T-cell (primary cell): Measurements from ENCODE around the gene FAM237A. TPM values are rescaled to one million over a fixed set of nuclear protein-coding genes. Genes with fewer than 3 reads are reported as not detected.

Source experiments
- ATAC-seq, 4 experiments: fragments of 200-7000 bp in 3 of 4; fragments of 150-1000 bp in 1 of 4; cut with Tn5 transposase; replicated peaks in 1 of 4; 1 replicate in 3 of 4; 2 replicates in 1 of 4; pipeline ENCODE4 v1.10.0; 2021; ENCODE audit warnings: moderate library complexity in 3 of 4, mild to moderate bottlenecking in 2 of 4, moderate number of reproducible peaks in 1 of 4
- CTCF ChIA-PET, 2 donors: fragments of 300-600 bp; sonication (Branson Sonifier 250); formaldehyde crosslinking; loops; one replicate each; lab custom pipeline; 2022; ENCODE audit warnings: antibody characterized with exemption in 2 of 2; lab: Charles Lee
- POLR2A ChIA-PET, 2 donors: fragments of 300-600 bp; sonication (Branson Sonifier 250); formaldehyde crosslinking; loops; one replicate each; lab custom pipeline; 2022; ENCODE audit warnings: antibody characterized with exemption in 2 of 2; lab: Charles Lee
- DNase-seq, 35 experiments: peaks; one replicate each; pipeline versions ENCODE4 v3.0.0 to v3.0.0-alpha.2; 2013 to 2023
- H3K27ac ChIP-seq: one replicate; pipeline ENCODE4 v1.5.1; 2013; ENCODE audit warnings: low read length
- H3K27me3 ChIP-seq, 2 experiments: replicated peaks in 1 of 2; 1 replicate in 1 of 2; 2 replicates in 1 of 2; pipeline versions ENCODE4 v1.6.1 to v1.7.0; 2013; ENCODE audit warnings: low read length in 1 of 2, mixed read lengths in 1 of 2; ENCODE audit not compliant: control insufficient read depth in 2 of 2, insufficient read depth in 2 of 2; ENCODE audit errors: extremely low read depth in 1 of 2
- H3K36me3 ChIP-seq, 2 donors: 1 replicate in 1 of 2; 2 replicates in 1 of 2; pipeline versions ENCODE4 v1.6.1 to v1.7.0; 2013; ENCODE audit warnings: low read length in 1 of 2; ENCODE audit not compliant: control insufficient read depth in 2 of 2, insufficient read depth in 1 of 2; ENCODE audit errors: extremely low read depth in 1 of 2
- H3K4me1 ChIP-seq, 2 experiments: 1 replicate in 1 of 2; 2 replicates in 1 of 2; pipeline versions ENCODE4 v1.6.1 to v1.7.0; 2013; ENCODE audit warnings: low read length in 2 of 2, mixed read lengths in 1 of 2; ENCODE audit not compliant: insufficient read depth in 2 of 2, control insufficient read depth in 1 of 2; ENCODE audit errors: extremely low read depth in 1 of 2
- H3K4me3 ChIP-seq, 2 donors: 1 replicate in 1 of 2; 2 replicates in 1 of 2; pipeline versions ENCODE4 v1.5.1 to v1.7.0; 2013; ENCODE audit warnings: mild to moderate bottlenecking in 2 of 2, low read length in 1 of 2, moderate library complexity in 1 of 2; ENCODE audit not compliant: control insufficient read depth in 1 of 2; ENCODE audit errors: extremely low read depth in 1 of 2
- H3K9me3 ChIP-seq: 2 replicates; pipeline ENCODE4 v1.7.0; 2013
- H3K27ac Mint-ChIP-seq, 2 donors: one replicate each; pipeline ENCODE4 v1.8.0; 2020 to 2021; ENCODE audit warnings: mild to moderate bottlenecking in 2 of 2, mixed read lengths in 2 of 2
- H3K27me3 Mint-ChIP-seq, 2 donors: one replicate each; pipeline ENCODE4 v1.8.0; 2021 to 2022; ENCODE audit warnings: mixed read lengths in 2 of 2
- H3K36me3 Mint-ChIP-seq: one replicate; pipeline ENCODE4 v1.8.0; 2021; ENCODE audit warnings: mixed read lengths
- H3K4me1 Mint-ChIP-seq, 3 donors: one replicate each; pipeline ENCODE4 v1.8.0; 2020 to 2022; ENCODE audit warnings: mixed read lengths in 3 of 3, mild to moderate bottlenecking in 1 of 3
- H3K4me3 Mint-ChIP-seq, 3 donors: one replicate each; pipeline ENCODE4 v1.8.0; 2020 to 2022; ENCODE audit warnings: mild to moderate bottlenecking in 3 of 3, mixed read lengths in 3 of 3, moderate library complexity in 3 of 3
- H3K9me3 Mint-ChIP-seq, 3 donors: one replicate each; pipeline ENCODE4 v1.8.0; 2020 to 2022; ENCODE audit warnings: mixed read lengths in 3 of 3
- WGBS: methylation state at CpG from one replicate; pipeline ENCODE4 v1.1.5; 2013; ENCODE audit warnings: missing lambda C conversion rate; ENCODE audit not compliant: insufficient coverage; 5-methylcytosine and 5-hydroxymethylcytosine counted together
- total RNA-seq, 35 experiments: library from RNA in 6 of 35; stranded (reverse) in 6 of 35; fragments of 120-200 nt in 1 of 35; gene quantifications; one replicate each; pipeline versions ENCODE4 v1.2.1 to v1.2.4 and lab custom pipeline; 2013 to 2026

Gene FAM237A
- total RNA-seq, 5 donors from 2014 or later (not counting 1 experiment from before 2014, with no cell fraction given) = not detected

DNA sequence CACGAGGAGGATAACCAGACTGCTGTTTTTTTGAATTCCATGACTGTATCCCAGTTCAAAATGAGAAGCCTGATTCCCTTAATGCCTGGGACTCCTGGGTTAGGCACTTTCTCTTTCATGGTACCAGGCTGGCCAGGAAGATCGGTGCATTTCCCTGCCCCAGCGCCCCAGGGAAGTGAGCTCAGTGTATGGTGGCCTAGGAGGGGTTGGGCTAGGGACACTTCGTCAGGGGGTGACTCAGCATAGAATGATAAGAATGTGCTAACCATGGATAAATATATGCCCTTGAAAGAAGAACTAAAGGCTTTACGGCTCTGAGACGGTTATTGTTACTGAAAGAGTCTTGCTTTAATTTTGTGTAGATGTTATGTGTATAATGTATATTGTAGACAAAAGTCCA lies 27.5 kb upstream of the FAM237A start:
- Mint-ChIP-seq H3K4me3 (no peak overlapping the region), H3K27me3 (peaks cover 3% of the 10 kb centered on the region in 2 donors), H3K36me3 (no peaks in the 10 kb centered on the region), H3K9me3 (no peaks in the 10 kb centered on the region), H3K4me1 (peaks cover 0 to 3% (median 3%) of the 10 kb centered on the region in 3 donors), H3K27ac (no peak overlapping the region)
- WGBS = 80% methylated on average over 6 of the region's 6 CpGs
- H3K4me1 ChIP-seq = no peaks in the 10 kb centered on the region
- H3K27ac ChIP-seq = no peak overlapping the region
- no peaks in the 10 kb centered on the region for H3K27me3 ChIP-seq
- H3K9me3 ChIP-seq = no peaks in the 10 kb centered on the region
- ChIA-PET POLR2A (no interaction called here), CTCF (no interaction called here)
- no peak for DNase-seq
- ATAC-seq = no peak
- H3K4me3 ChIP-seq = no peak overlapping the region
- no peaks in the 10 kb centered on the region for H3K36me3 ChIP-seq

DNA sequence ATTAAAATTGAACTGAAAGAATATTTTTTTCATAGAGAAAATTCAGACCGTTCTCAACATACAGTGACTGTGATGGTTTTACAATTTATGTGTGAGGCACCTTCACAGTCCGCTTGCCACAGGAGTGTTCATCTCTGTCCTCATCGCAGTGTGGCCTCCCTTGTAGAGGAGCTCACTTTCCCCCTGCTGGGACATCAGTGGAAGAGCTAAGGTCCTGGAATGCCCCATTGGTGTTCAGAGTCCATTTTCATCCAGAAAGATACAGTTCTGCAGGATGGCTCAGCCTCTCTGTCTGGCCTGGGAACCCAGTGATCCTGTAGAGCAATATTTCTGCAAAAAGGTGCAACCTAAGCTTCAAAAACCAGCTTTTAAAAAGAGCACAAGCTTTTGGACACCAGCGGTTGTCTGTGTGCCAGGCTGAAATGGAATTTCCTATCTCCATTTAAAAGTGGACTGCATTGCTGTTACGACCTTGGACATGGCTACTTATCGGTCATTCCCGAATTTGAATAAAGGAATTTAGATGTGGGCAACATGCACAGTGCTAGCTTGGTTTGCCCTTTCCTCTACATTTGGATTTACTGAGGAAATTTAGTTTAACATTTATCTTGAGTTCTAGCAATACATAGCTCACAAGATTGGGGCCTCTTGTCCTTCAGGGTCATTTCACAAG lies 26.7 kb upstream of the FAM237A start:
- Histone ChIP-seq H3K27ac (no peak overlapping the region), H3K36me3 (no peaks in the 10 kb centered on the region), H3K27me3 (no peaks in the 10 kb centered on the region), H3K9me3 (no peaks in the 10 kb centered on the region), H3K4me3 (no peak overlapping the region), H3K4me1 (no peaks in the 10 kb centered on the region)
- no peak for ATAC-seq
- Mint-ChIP-seq H3K36me3 (no peaks in the 10 kb centered on the region), H3K4me1 (no peaks in the 10 kb centered on the region), H3K9me3 (no peaks in the 10 kb centered on the region), H3K4me3 (no peak overlapping the region), H3K27me3 (peaks cover 3% of the 10 kb centered on the region in 2 donors), H3K27ac (no peak overlapping the region)
- WGBS = 100% methylated on average over 3 of the region's 7 CpGs
- POLR2A ChIA-PET = no interaction called here
- no peak for DNase-seq
- CTCF ChIA-PET = no interaction called here

DNA sequence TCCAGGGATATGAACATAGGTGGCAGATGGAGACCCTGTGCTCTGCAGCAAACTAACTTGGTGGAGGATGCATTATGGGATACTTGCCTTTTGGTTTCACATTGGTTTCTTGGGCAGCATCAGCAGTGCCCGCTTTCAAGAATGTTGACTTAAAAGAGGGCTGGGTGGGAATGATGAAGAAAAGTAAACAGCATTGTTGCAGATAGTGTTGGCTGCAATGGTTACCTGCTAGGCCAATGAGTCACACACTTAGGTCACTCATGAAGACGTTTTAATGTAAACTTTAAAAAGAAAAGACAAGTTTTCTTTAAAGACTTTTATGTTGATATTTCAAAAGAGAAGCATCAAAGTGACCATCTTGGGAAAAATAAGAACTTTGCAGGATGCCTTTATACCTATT lies 26.1 kb upstream of the FAM237A start:
- Histone ChIP-seq H3K4me1 (no peaks in the 10 kb centered on the region), H3K4me3 (no peak overlapping the region), H3K9me3 (no peaks in the 10 kb centered on the region), H3K36me3 (no peaks in the 10 kb centered on the region), H3K27ac (no peak overlapping the region), H3K27me3 (no peaks in the 10 kb centered on the region)
- peaks cover 3% of the 10 kb centered on the region in 2 donors for H3K27me3 Mint-ChIP-seq
- no peaks in the 10 kb centered on the region for H3K4me1 Mint-ChIP-seq
- H3K36me3 Mint-ChIP-seq = no peaks in the 10 kb centered on the region
- CTCF ChIA-PET = no interaction called here
- ATAC-seq (no peak), DNase-seq (no peak)
- H3K4me3 Mint-ChIP-seq = no peak overlapping the region
- no peak overlapping the region for H3K27ac Mint-ChIP-seq
- 100% methylated on average over 1 of the region's 2 CpGs for WGBS
- POLR2A ChIA-PET = interaction anchor here in 1 of 2 donors (0.6 kb wide), 1 partner anchor 94 kb away, joined by 3 read pairs; no protein-coding TSS in a partner anchor
- H3K9me3 Mint-ChIP-seq = no peaks in the 10 kb centered on the region

DNA sequence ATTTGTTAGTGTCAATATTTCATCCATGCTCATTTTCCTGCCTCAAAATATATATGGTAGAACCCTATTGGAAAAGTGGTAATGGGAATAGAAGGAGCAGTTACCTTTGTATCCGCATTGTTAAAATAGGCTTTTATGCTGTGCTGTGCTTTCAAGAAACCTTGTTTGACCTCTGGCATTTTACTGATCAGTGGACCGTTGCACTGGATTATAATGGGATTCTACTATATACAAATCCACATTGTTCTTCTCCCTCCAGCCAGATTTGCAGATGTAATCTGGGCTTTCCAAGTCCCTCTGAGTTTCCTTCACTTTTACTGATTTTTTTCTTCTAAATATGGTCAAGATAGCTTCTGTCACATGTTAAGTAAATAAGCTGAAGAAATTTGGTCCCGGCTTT lies 23.3 kb upstream of the FAM237A start:
- DNase-seq (no peak), ATAC-seq (no peak)
- Histone ChIP-seq H3K4me3 (no peak overlapping the region), H3K9me3 (no peaks in the 10 kb centered on the region), H3K36me3 (no peaks in the 10 kb centered on the region), H3K27me3 (no peaks in the 10 kb centered on the region), H3K4me1 (no peaks in the 10 kb centered on the region), H3K27ac (no peak overlapping the region)
- Mint-ChIP-seq H3K4me3 (no peak overlapping the region), H3K4me1 (no peaks in the 10 kb centered on the region), H3K9me3 (no peaks in the 10 kb centered on the region), H3K27me3 (peaks cover 3% of the 10 kb centered on the region in 2 donors), H3K36me3 (no peaks in the 10 kb centered on the region), H3K27ac (no peak overlapping the region)
- WGBS = 86% methylated on average over 1 of the region's 3 CpGs
- ChIA-PET CTCF (no interaction called here), POLR2A (no interaction called here)

DNA sequence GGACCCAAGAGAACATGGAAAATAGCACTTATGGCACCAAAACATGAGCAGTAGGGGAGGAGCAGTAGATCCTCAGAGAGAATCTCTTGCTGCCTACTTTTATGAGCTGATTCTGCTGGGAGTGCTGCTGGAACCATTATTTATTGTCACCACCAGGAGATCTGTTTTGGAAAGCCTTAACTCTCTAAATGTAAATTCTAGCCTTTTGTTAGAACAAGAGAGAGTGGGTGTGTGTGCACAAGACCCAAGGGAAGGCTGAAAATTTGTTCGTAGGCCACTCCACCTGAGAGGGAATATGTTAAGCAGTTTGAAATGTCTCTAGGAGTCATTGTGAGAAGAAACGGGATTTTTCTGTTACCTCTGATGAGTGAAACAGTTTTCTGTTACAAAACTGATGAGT lies 16.2 kb upstream of the FAM237A start:
- Histone ChIP-seq H3K9me3 (no peaks in the 10 kb centered on the region), H3K27me3 (no peaks in the 10 kb centered on the region), H3K36me3 (no peaks in the 10 kb centered on the region), H3K27ac (no peak overlapping the region), H3K4me3 (no peak overlapping the region), H3K4me1 (no peaks in the 10 kb centered on the region)
- no peak for ATAC-seq
- H3K27me3 Mint-ChIP-seq = peaks cover 4 to 25% of the 10 kb centered on the region in 2 donors
- no peak for DNase-seq
- H3K4me1 Mint-ChIP-seq = no peaks in the 10 kb centered on the region
- no peak overlapping the region for H3K4me3 Mint-ChIP-seq
- H3K9me3 Mint-ChIP-seq = no peaks in the 10 kb centered on the region
- no peaks in the 10 kb centered on the region for H3K36me3 Mint-ChIP-seq
- ChIA-PET CTCF (no interaction called here), POLR2A (no interaction called here)
- H3K27ac Mint-ChIP-seq = no peak overlapping the region
- WGBS = 80% methylated on average over 1 of the region's 2 CpGs

DNA sequence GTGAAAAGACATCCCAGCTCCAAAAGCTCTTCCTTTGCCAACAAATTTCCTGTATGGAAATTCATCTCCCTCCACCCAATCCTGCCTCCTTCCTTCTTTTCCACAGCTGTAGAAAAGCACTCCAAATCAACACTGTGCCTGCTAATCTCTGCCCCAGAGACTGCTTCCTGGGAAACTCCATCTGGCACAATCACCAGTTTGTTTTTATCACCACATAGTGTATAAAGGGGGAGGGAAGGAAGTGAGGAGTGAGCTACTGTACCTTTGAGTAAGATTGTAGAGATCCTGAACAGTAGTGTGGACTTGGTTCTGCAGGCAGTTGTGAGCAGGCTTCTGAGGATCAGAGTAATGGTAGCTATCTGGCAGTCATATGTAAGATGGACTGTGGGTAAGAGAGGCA lies 14.7 kb upstream of the FAM237A start:
- no peak for DNase-seq
- Histone ChIP-seq H3K27ac (no peak overlapping the region), H3K4me1 (no peaks in the 10 kb centered on the region), H3K9me3 (no peaks in the 10 kb centered on the region), H3K4me3 (no peak overlapping the region), H3K27me3 (no peaks in the 10 kb centered on the region), H3K36me3 (no peaks in the 10 kb centered on the region)
- no peak overlapping the region for H3K4me3 Mint-ChIP-seq
- H3K27me3 Mint-ChIP-seq = peaks cover 6 to 25% of the 10 kb centered on the region in 2 donors
- CTCF ChIA-PET = no interaction called here
- POLR2A ChIA-PET = no interaction called here
- H3K9me3 Mint-ChIP-seq = no peaks in the 10 kb centered on the region
- H3K36me3 Mint-ChIP-seq = no peaks in the 10 kb centered on the region
- no peak overlapping the region for H3K27ac Mint-ChIP-seq
- no peaks in the 10 kb centered on the region for H3K4me1 Mint-ChIP-seq
- ATAC-seq = no peak

DNA sequence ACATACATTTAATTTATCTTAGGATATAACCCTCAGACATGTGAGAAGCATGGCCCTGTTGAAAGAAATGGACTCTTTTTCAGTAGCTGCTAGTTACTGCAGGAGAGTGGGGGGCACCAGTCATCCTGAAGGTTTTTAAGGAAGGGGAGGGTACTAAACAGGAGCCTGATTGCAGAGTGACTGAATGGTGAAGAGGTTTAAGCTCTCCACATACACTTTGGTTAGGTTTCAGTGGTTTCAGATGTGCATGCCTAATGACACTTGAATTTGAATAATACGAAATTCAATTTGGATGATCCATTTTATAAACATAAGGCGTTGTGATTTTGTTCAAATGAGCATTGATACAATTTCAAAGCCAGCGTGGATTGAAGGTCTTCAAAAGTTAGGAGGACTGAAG lies 10.9 kb upstream of the FAM237A start:
- H3K27me3 ChIP-seq = no peaks in the 10 kb centered on the region
- no peak overlapping the region for H3K27ac ChIP-seq
- peaks cover 2% of the 10 kb centered on the region for H3K9me3 ChIP-seq
- CTCF ChIA-PET = no interaction called here
- no peaks in the 10 kb centered on the region for H3K36me3 ChIP-seq
- Mint-ChIP-seq H3K4me3 (no peak overlapping the region), H3K36me3 (no peaks in the 10 kb centered on the region), H3K4me1 (no peaks in the 10 kb centered on the region), H3K9me3 (no peaks in the 10 kb centered on the region), H3K27me3 (peaks cover 7 to 23% of the 10 kb centered on the region in 2 donors), H3K27ac (no peak overlapping the region)
- WGBS = no CpG with 5 or more reads among the region's 3 CpGs
- DNase-seq (no peak), ATAC-seq (no peak)
- no peaks in the 10 kb centered on the region for H3K4me1 ChIP-seq
- POLR2A ChIA-PET = no interaction called here
- no peak overlapping the region for H3K4me3 ChIP-seq
